Activated CD8-positive, alpha-beta memory T cell treated with anti-CD3 and anti-CD28 coated beads, Interleukin-2, amount 50 U/mL, for 1 hour (primary cell): ENCODE measurements around the gene SH2D1A.

ENCODE experiments used
- DNase-seq: peaks from one replicate; pipeline ENCODE4 v3.0.0-alpha.2; 2020; ENCODE audit errors: extremely low read depth

SH2D1A gene

GRCh38 chrX:124421898-124422655 lies 75.7 kb downstream of the SH2D1A start:
- DNase-seq = no peak
